CD4-positive, alpha-beta T cell treated with Interleukin-17A for 1 hour (primary cell): ENCODE measurements around the gene PROKR2.
A peak's percentile ranks its signal among the peaks of the same experiment; 100 is the strongest.

Experiments used
- DNase-seq: peaks from one replicate; pipeline ENCODE4 v3.0.0-alpha.2; 2020

Gene PROKR2

GRCh38 chr20:5316188-5317158 is at the start of gene PROKR2:
Gene PROKR2 (minus strand): TSS chr20:5316954. CDS start chr20:5314369, 2,585 bp downstream.
- DNase-seq: peak; percentile 3

DNA sequence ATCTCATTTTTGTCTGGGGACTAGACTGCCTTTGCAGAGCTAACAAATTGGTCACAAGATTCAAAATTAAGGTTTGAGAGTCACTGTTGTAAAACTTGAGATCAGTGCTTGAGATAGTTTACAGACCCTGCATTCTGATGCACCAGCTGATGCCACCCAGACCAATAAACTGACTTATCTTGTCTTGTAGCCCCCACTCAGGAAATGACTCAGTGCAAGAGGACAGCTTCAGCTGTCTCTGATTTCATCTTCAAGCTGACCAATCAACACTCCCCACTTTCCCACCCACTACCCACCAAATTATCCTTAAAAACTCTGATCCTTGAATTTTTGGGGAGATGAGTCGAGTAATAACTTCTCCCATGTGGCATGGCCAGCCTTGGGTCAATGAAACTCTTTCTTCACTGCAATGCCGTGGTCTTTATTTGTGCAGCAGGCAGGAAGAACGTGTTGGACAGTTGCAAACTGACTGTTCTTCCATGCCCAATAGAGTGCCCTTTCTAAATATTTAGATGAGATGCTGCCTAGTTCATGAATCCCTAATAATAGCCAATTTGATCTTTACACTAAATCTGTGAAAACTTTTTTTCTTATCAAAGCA is 48.3 kb upstream of the PROKR2 start:
- DNase-seq: no peak

DNA sequence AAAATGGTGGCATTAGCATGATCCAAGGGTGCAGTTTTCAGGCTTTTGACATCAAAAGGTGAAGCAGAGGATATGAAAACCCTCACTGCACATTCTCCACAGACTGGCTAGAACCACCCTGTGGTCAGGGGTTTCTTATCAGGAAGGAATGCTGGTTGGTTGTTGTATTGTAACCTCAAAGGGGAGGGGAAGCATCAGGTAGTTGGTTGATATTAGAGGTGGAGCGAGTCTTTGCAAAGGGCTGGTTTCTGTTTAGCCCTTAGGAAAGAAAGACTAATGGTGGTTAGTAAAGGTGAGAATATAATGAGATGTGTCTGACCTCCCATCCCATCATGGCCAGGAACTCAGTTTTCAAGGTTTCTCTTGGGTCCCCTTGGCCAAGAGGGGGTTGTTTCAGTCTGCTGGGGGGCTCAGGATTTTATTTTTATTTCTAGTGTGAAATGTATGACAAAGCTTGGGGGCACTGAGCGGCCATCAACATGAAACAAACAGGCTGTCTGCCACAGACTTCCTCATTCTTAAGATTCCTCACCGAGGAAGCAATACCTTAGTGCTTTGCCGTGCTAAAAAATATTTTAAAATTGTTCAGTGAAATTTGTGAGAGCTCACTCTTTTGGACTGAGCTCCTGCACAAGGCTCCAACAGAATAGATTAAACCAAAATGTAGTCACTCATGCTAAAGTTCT is 47.5 kb upstream of the PROKR2 start:
- no peak for DNase-seq

DNA sequence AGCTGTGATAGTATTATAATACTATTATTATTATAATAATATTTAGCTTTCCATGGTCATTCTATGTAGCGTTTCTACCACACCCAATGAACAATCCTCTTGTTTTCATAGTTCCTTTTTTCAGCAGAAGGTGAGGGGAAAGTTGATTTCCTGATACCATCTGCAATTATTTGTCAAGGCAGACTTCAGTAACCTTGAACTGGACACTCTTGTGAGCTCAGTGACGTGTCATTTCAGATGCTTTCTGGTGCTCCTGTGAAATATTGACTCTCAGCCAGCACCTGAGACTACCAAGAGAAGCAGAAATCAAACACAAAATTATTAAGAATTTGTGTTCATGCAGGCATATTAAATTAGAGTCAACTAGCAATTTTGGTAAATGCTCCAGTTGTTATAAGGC is 46.0 kb upstream of the PROKR2 start:
- DNase-seq: no peak

DNA sequence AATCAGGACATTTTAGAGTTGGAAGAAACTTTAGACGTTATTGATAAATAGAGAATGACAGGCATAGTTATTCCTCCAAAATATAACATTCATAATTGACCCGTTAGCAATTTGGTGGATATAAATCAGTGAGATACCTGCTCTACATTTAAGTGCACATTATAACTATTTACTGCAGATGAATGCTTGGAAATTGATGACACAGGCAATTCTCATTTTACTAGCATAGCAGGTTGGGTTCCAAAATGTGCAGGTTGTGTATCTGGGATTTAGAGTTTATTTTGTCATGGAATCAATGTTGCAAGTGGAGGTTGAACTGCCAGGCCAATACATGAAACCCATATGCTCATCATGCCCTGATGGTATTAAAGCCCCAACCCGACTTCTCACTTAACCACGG is 44.4 kb upstream of the PROKR2 start:
- DNase-seq: no peak

GRCh38 chr20:5357946-5358345 is 41.2 kb upstream of the PROKR2 start:
- DNase-seq: no peak

GRCh38 chr20:5356941-5357340 is 40.2 kb upstream of the PROKR2 start:
- DNase-seq: no peak

DNA sequence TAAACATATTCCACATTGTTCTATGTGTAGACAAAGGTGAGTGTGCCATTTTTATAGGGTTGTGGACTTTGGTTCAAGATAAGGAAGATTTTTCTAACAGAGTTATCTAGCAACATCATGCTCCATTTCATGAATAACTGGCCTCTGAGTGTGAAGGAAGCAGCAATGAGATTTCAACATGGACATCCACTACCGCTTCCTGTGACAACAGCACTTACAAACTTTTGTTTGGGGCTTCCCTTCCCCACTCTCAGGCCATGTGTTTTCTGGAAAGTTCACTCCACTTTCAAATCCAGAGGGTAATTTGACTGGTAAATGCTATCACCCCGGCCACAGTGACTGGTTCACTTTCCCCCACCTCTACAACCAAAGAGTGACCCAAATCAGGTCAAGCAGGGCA is 38.1 kb upstream of the PROKR2 start:
- DNase-seq: no peak

DNA sequence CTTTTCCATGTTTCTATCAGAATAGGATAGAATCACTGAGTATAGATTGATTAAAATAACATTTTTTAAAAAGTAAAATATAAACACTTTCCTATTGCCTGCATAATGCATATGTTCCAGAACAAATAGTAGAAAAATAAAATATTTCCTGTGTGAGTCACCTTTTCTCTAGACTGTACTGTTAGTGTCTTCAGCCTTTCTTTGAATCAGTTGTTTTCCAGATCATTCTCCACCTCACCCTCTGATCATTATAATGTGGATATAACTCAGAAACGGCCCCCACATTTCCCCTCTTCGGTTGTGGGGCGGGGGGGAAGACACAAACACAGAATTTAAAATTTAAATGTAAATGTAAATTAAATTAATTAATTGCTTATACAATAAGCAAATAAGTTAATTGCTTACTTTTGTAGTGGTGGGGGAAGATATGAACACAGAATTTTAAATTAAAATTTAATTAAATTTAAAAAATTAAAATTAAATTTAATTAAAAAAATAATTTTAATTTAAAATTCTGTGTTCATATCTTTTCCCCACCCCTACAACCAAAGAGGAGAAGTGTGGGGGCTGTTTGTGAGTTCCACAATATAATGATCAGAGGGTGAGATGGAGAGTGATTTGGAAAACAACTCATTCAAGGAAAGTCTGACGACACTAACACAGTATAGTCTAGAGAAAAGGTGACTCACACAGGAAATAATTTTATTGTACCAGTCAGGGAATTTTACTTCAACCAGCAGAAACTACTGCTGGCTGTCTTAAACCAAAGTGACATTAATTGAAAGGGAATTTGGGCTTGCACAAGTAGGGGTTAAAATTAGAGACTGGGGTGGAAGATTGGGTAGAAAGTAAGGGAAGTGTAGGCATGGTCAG is 37.1 kb upstream of the PROKR2 start:
- DNase-seq: no peak

DNA sequence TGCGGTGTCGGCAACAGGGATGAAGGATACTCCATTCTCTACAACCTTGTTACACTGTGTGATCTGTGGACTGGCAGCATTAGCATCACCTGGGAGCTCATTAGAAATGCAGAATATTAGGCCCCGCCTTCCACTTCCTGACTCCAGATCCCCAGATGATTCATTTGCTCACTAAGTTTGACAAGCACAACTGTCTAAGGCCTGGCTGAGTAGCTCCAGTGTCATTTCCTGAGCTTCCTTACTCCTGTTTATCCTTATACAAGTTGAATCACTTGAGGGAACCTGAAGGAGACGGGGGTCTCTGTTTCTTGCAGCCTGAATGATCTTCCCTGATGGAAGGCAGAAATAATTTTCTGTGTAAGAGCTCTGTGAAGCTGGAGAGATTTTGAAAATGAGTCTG is 32.7 kb upstream of the PROKR2 start:
- DNase-seq: no peak

DNA sequence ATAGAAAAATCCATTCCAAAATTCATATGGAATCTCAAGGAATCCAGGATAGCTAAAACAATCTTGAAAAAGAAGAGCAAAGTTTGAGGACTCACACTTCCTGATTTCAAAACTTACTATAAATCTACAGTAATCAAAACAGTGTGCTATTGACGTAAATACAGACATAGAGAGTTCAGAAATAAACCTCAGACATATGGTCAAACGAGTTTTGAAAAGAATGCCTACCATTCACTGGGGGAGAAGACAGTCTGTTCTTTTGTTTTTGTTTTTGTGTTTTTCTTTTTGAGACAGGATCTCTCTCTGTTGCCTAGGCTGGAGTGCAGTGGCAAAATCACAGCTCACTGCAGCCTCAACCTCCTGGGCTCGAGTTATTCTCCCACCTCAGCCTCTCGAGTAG is 25.3 kb upstream of the PROKR2 start:
- DNase-seq: no peak

DNA sequence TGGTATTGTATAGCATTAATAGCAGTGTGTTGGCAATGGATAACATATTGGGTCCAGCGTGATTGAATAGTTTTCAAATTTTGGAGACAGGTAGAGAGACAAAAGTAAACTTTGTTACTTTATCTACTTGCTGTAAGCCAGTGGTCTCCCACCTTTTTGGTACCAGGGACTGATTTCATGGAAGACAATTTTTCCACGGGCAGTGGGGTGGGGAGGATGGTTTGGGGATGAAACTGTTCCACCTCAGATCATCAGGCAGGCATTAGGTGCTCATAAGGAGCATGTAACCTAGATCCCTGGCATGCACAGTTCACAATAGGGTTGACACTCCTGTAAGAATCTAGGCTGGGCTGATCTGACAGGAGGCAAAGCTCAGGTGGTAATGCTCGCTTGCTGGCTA is 14.6 kb upstream of the PROKR2 start:
- DNase-seq: no peak

DNA sequence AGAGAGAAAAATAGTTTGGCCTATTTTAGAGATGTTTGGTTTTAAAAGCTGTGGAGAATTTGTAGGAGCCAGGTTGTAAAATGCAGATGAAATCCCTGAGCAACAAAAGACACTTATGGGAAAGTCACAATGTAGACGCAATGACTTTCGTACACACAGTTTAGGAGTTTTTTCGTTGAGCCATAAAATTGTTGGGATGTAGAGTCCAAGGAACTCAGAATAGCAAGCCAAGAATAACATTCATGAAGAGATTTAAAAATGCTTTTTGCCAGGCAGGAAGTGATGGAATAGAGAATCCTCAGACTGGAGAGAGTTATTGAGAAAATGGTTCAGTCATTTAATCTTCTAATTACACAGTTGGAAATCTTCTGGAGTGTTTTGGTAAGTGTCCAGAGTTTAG is 11.5 kb upstream of the PROKR2 start:
- no peak for DNase-seq

DNA sequence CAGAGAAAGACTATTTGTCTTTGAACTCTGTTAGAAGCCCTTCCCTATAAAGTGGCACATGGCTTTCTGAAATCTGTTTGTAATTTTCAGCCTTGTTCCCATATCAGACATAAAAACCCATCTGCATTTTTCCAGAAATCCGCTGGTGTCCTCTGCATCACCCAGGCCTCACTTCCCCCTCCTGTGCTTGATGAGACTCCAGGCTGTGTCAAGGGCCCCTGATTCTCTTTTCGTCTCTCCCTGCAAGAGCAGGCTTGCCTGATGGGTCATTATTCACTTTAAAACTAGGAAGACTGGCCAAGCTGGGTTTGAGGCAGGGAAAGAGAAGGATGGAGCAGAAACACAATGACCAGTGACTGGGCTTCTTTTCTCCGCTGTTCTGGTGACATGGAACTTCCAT is 10.6 kb upstream of the PROKR2 start:
- DNase-seq: no peak

DNA sequence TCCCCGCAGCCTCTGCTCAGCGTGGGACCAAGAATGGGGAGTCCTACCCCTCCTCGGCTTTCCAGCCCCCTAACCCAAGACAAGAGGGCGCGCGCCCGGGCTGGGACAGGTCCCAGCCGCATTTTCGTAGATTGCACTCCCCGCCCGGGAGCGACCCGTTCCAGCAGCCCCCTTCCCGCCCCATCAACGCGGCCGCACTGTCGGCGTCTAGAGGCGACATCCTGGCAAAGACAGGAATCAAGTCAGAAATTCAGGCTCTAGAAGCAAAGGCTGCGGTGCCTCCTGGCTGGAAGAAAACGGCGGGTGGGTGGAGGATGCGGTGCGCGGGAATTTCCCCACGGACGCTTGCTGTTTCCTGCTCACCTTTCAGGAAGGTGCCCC is 957 bp downstream of the PROKR2 start:
- no peak for DNase-seq

DNA sequence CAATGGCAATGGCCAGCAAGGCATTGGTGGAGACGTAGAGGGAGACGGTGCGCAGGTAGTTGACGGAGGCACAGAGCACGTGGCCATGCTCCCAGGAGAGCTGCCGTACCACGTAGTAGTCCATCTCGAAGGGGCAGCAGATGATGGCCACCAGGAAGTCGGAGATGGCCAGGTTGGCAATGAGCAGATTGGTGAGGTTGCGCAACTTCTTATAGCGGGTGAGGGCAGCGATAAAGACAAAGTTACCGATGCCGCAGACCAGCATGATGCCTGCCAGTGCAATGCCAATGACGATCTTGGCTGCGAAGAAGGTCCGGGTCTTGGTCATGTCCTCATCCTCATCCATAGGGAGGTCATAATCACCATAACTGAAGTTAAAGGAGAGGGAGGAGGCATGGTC is 2.8 kb downstream of the PROKR2 start:
- no peak for DNase-seq

GRCh38 chr20:5312518-5312917 is 4.2 kb downstream of the PROKR2 start:
- DNase-seq: no peak

DNA sequence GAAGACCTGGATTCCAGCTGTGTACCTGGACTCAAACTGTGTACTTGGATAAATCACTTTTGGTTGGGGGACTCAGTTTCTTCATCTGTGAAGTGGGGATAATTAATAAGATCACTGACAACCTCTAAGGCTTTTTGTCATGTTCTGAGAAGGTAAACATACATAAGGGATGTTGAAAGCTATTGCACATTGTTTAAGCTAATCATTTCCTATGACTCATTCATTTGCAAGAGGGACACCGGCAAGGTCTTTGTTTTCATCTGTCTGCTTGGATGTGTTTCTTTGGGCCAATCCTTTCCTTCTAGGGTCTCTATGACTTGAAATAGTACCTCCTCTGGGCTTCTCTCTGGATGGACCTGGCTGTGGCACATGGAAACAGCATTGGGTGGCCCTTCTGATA is 6.8 kb downstream of the PROKR2 start:
- no peak for DNase-seq

GRCh38 chr20:5298811-5299210 is 17.9 kb downstream of the PROKR2 start:
- DNase-seq: no peak

GRCh38 chr20:5297280-5298004 is 19.3 kb downstream of the PROKR2 start:
- no peak for DNase-seq

DNA sequence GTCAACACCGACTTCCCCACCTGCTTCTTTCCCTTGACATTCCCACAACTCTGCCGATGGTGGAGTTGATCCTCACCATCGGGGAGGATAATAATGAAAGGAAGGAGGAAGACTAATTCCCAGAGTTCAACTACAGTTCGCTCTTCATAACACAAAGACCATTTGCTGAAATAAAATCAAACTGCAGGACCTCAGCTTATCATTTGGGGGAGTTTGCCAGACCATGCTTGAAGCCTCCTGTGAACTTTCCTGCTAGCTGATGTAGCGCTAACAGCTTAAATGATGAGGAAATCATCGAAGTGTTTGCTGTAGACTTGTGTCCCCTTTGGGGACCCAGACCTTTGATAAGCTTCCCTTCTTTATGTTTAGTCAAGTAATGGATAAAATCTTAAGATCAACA is 26.2 kb downstream of the PROKR2 start:
- DNase-seq: no peak

DNA sequence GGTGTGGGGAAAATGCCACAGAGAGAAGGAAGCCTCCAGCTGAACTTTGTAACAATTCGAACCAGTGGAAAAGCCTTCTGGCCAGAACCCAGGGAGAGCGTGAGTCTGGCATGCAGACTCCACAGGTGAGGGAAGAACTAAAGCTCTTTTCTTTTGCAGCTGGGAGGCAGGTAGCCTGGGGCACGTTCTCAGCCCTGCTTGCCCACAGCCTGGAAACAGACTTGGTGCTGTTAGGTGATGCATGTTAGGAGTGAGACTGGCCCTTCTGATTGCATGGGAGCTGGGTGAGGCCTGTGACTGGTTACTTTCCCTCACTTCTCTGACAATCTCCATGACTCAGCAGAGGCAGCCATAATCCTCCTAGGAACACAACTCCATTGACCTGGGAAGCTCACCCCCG is 34.2 kb downstream of the PROKR2 start:
- no peak for DNase-seq
